ENCODE measurements around the gene TBC1D7. TPM values are rescaled to one million over a fixed set of nuclear protein-coding genes. Genes with fewer than 3 reads are reported as not detected.

The TBC1D7 gene
- total and polyA plus RNA-seq, 7 donors = 7.2 to 33.6 (median 13.8) TPM

DNA sequence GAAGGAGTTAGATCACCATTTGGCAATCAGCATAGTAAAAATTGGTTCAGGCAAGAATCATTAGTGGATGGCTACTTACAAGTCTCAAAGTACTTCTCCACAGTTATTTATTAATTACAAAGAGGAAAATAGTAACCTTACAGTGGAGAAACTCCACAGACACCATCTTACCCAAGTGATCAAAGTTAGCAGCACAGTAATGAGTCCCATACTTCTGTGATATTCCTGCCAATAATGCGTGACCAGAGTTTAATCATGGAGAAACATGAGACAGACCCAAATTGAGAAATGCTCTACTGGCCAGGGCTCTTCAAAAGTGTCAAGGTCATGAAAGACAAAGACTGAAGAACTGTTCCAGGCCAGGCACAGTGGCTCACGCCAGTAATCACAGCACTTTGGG, 9.5 kb downstream of the TBC1D7 start:
- H3K4me1 ChIP-seq = no peaks in the 10 kb centered on the region
- intact Hi-C loops (cut with DNase I) = no loop called here
- H3K36me3 ChIP-seq = peaks cover 12 to 100% (median 42%) of the 10 kb centered on the region in 4 donors
- no peak overlapping the region for H3K27ac ChIP-seq
- H3K27me3 ChIP-seq = no peaks in the 10 kb centered on the region
- no peak overlapping the region for H3K4me3 ChIP-seq
- WGBS, 2 donors = 97 to 98% methylated on average over 2 of the region's 2 CpGs
- H3K9me3 ChIP-seq = no peaks in the 10 kb centered on the region
- no peak for DNase-seq
- no peak for TF ChIP-seq POLR2A (IDR thresholded peaks at IDR 0.05)
- no peak for TF ChIP-seq POLR2AphosphoS5 (IDR thresholded peaks at IDR 0.05)

DNA sequence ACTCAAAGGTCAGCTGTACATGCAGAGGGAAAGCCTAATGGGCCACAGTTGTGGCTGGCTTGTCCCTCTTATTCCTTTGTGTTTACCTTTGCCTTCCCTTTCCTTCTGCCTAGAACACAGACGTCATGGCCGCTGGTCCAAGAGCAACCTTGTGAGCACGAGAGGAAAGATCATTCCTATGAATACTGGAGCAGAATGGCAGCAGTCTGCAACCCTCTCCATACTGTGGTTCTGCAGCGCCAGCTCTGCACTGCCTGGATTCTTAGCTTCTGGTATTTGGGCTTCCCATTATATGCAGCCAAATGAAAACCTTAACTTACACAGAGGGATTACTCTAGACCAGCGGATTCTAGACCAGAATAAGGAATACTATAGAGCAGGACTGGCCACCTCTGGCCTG, 12.4 kb downstream of the TBC1D7 start:
- H3K4me1 ChIP-seq = no peaks in the 10 kb centered on the region
- peaks cover 12 to 94% (median 35%) of the 10 kb centered on the region in 4 donors for H3K36me3 ChIP-seq
- H3K4me3 ChIP-seq = no peak overlapping the region
- H3K27ac ChIP-seq = no peak overlapping the region
- TF ChIP-seq POLR2A (IDR thresholded peaks at IDR 0.05) (no peak), POLR2AphosphoS5 (IDR thresholded peaks at IDR 0.05) (no peak), EP300 (IDR thresholded peaks at IDR 0.05) (no peak)
- TF ChIP-seq, protein P1, sequence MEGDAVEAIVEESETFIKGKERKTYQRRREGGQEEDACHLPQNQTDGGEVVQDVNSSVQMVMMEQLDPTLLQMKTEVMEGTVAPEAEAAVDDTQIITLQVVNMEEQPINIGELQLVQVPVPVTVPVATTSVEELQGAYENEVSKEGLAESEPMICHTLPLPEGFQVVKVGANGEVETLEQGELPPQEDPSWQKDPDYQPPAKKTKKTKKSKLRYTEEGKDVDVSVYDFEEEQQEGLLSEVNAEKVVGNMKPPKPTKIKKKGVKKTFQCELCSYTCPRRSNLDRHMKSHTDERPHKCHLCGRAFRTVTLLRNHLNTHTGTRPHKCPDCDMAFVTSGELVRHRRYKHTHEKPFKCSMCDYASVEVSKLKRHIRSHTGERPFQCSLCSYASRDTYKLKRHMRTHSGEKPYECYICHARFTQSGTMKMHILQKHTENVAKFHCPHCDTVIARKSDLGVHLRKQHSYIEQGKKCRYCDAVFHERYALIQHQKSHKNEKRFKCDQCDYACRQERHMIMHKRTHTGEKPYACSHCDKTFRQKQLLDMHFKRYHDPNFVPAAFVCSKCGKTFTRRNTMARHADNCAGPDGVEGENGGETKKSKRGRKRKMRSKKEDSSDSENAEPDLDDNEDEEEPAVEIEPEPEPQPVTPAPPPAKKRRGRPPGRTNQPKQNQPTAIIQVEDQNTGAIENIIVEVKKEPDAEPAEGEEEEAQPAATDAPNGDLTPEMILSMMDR (IDR thresholded peaks at IDR 0.05) = no peak
- intact Hi-C loops (cut with DNase I) = no loop called here
- WGBS, 2 donors = 96 to 97% methylated on average over 5 of the region's 5 CpGs
- no peak for DNase-seq
- H3K9me3 ChIP-seq = no peaks in the 10 kb centered on the region
- H3K27me3 ChIP-seq = no peaks in the 10 kb centered on the region

GRCh38 chr6:13314806-13315205, 13.5 kb downstream of the TBC1D7 start:
- Histone ChIP-seq H3K9me3 (no peaks in the 10 kb centered on the region), H3K4me3 (no peak overlapping the region), H3K27ac (no peak overlapping the region), H3K4me1 (no peaks in the 10 kb centered on the region), H3K27me3 (no peaks in the 10 kb centered on the region), H3K36me3 (peaks cover 8 to 83% (median 27%) of the 10 kb centered on the region in 4 donors)
- TF ChIP-seq, protein P1 (IDR thresholded peaks at IDR 0.05) = no peak
- TF ChIP-seq EP300 (IDR thresholded peaks at IDR 0.05) (no peak), POLR2A (IDR thresholded peaks at IDR 0.05) (no peak), POLR2AphosphoS5 (IDR thresholded peaks at IDR 0.05) (no peak)
- intact Hi-C loops (cut with DNase I) = no loop called here
- no peak for DNase-seq

DNA sequence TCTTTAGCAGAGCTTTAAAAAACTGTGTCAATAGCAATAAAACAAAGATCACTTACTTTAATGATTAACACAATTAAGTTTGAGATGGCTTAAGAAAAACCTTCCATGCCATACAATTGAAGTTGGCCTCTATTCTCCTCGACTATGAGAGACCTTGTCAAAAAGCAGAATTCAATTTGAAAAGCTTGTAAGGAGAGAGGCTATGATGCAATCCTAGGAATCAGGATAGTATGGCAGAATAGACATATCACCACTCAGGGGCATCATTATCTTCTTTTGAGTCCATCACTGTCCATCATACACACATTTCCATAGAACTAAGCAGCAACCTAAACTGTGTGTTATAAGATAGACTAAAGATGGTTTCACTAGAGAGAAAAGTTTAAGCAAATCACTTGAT, 17.2 kb downstream of the TBC1D7 start:
- intact Hi-C loops (cut with DNase I) = no loop called here
- no peaks in the 10 kb centered on the region for H3K4me1 ChIP-seq
- no peak overlapping the region for H3K27ac ChIP-seq
- 0 to 22% methylated on average over 1 of the region's 1 CpG for WGBS, 2 donors
- no peak for TF ChIP-seq POLR2AphosphoS5 (IDR thresholded peaks at IDR 0.05)
- no peak for TF ChIP-seq EP300 (IDR thresholded peaks at IDR 0.05)
- TF ChIP-seq POLR2A (IDR thresholded peaks at IDR 0.05) = no peak
- TF ChIP-seq, protein P1 (IDR thresholded peaks at IDR 0.05) = no peak
- no peak overlapping the region for H3K4me3 ChIP-seq
- DNase-seq = no peak
- H3K27me3 ChIP-seq = no peaks in the 10 kb centered on the region
- no peaks in the 10 kb centered on the region for H3K9me3 ChIP-seq
- H3K36me3 ChIP-seq = peaks cover 0 to 69% (median 12%) of the 10 kb centered on the region in 4 donors

- intact Hi-C loops (cut with DNase I) = no loop called here
- 90% methylated on average over 1 of the region's 1 CpG for WGBS, 2 donors
- TF ChIP-seq POLR2AphosphoS5 (IDR thresholded peaks at IDR 0.05) (no peak), EP300 (IDR thresholded peaks at IDR 0.05) (no peak), POLR2A (IDR thresholded peaks at IDR 0.05) (no peak)
- TF ChIP-seq, protein P1 (IDR thresholded peaks at IDR 0.05) = no peak
- H3K36me3 ChIP-seq = peaks cover 0 to 55% (median 0%) of the 10 kb centered on the region in 4 donors
- peaks cover 0 to 14% (median 11%) of the 10 kb centered on the region in 4 donors for H3K4me1 ChIP-seq
- no peaks in the 10 kb centered on the region for H3K9me3 ChIP-seq
- H3K27me3 ChIP-seq = no peaks in the 10 kb centered on the region
- H3K4me3 ChIP-seq = no peak overlapping the region
- DNase-seq = no peak
- no peak overlapping the region for H3K27ac ChIP-seq
Measured at GRCh38 chr6:13308332-13308731, 20.0 kb downstream of the TBC1D7 start.
